IMR-90 (cell line): ENCODE data around the gene LRRC9. TPM values are rescaled to one million over a fixed set of nuclear protein-coding genes. Genes with fewer than 3 reads are reported as not detected.

Source experiments
- ATAC-seq: fragments of 200-7000 bp; cut with Tn5 transposase; 2 replicates; pipeline ENCODE4 v1.9.1; 2020; ENCODE audit warnings: low read depth, mild to moderate bottlenecking, moderate library complexity
- BruUV-seq: library from RNA; stranded (reverse); fragments of 400-500 nt; replicated peaks from 2 replicates; lab custom pipeline; 2021; lab: Mats Ljungman, UMichigan
- CTCF ChIA-PET: fragments of 300-600 bp; formaldehyde crosslinking; extraction: SDS; loops from one replicate; lab custom pipeline; 2021; ENCODE audit warnings: antibody characterized with exemption; lab: Yijun Ruan, JAX
- POLR2A ChIA-PET: fragments of 300-600 bp; sonication (Branson Sonifier 250); formaldehyde crosslinking; loops from one replicate; lab custom pipeline; 2022; ENCODE audit warnings: antibody characterized with exemption; ENCODE audit not compliant: unreplicated experiment; lab: Charles Lee
- DNase-seq: peaks from one replicate; pipeline ENCODE4 v3.0.0; 2013
- H2AFZ ChIP-seq: replicated peaks from 2 replicates; pipeline ENCODE3; 2013; ENCODE audit warnings: low read length, mild to moderate bottlenecking; ENCODE audit not compliant: poor library complexity
- H2AK5ac ChIP-seq: 2 replicates; pipeline ENCODE4 v1.6.1; 2013; ENCODE audit warnings: low read depth, low read length, inconsistent platforms
- H2AK9ac ChIP-seq: replicated peaks from 2 replicates; pipeline ENCODE3; 2013; ENCODE audit warnings: mild to moderate bottlenecking, low read depth, low read length, moderate library complexity; ENCODE audit not compliant: poor library complexity
- H2BK120ac ChIP-seq: 2 replicates; pipeline ENCODE4 v1.6.1; 2013; ENCODE audit warnings: low read depth, low read length, inconsistent platforms
- H2BK15ac ChIP-seq: 3 replicates; pipeline ENCODE4 v1.6.1; 2013; ENCODE audit warnings: low read depth, low read length, inconsistent platforms
- H2BK20ac ChIP-seq: 2 replicates; pipeline ENCODE4 v1.6.1; 2013; ENCODE audit warnings: low read depth, mild to moderate bottlenecking, inconsistent platforms, low read length, moderate library complexity
- H2BK5ac ChIP-seq: 2 replicates; pipeline ENCODE4 v1.6.1; 2013; ENCODE audit warnings: mild to moderate bottlenecking, low read depth, low read length, inconsistent platforms; ENCODE audit not compliant: poor library complexity, severe bottlenecking
- H3K14ac ChIP-seq: replicated peaks from 2 replicates; pipeline ENCODE4 v1.6.1; 2013; ENCODE audit warnings: low read depth, low read length, inconsistent platforms
- H3K18ac ChIP-seq: 2 replicates; pipeline ENCODE4 v1.6.1; 2013; ENCODE audit warnings: low read depth, low read length, control low read depth
- H3K23ac ChIP-seq: 2 replicates; pipeline ENCODE4 v1.6.1; 2013; ENCODE audit warnings: low read depth, low read length, inconsistent platforms
- H3K27ac ChIP-seq: 2 replicates; pipeline ENCODE4 v1.5.1; 2013; ENCODE audit warnings: mild to moderate bottlenecking, control low read depth, low read length; ENCODE audit not compliant: insufficient read depth
- H3K27me3 ChIP-seq: 2 replicates; pipeline ENCODE4 v1.6.1; 2013; ENCODE audit warnings: low read length; ENCODE audit not compliant: control insufficient read depth, insufficient read depth
- H3K36me3 ChIP-seq: 2 replicates; pipeline ENCODE4 v1.6.1; 2013; ENCODE audit warnings: low read length, mixed read lengths; ENCODE audit not compliant: control insufficient read depth, insufficient read depth
- H3K4ac ChIP-seq: 2 replicates; pipeline ENCODE4 v1.6.1; 2013; ENCODE audit warnings: low read depth, low read length, inconsistent platforms
- H3K4me1 ChIP-seq: 2 replicates; pipeline ENCODE4 v1.6.1; 2013; ENCODE audit warnings: low read length, mixed read lengths; ENCODE audit not compliant: control insufficient read depth, insufficient read depth
- H3K4me2 ChIP-seq: 2 replicates; pipeline ENCODE4 v1.6.1; 2013; ENCODE audit warnings: low read depth, mild to moderate bottlenecking, control low read depth, low read length, moderate library complexity
- H3K4me3 ChIP-seq: 2 replicates; pipeline ENCODE4 v1.5.1; 2013; ENCODE audit warnings: low read depth, mild to moderate bottlenecking, control low read depth, low read length, moderate library complexity; ENCODE audit not compliant: insufficient read depth
- H3K56ac ChIP-seq: 2 replicates; pipeline ENCODE4 v1.6.1; 2013; ENCODE audit warnings: low read length, inconsistent platforms; ENCODE audit not compliant: insufficient read depth; ENCODE audit errors: extremely low read depth
- H3K79me1 ChIP-seq, 2 experiments: 2 replicates each; pipeline ENCODE4 v1.6.1; 2013; ENCODE audit warnings: low read length in 2 of 2, inconsistent platforms in 1 of 2, low read depth in 1 of 2
- H3K9ac ChIP-seq: 2 replicates; pipeline ENCODE4 v1.6.1; 2013; ENCODE audit warnings: low read depth, low read length, control low read depth
- H3K9me1 ChIP-seq: 2 replicates; pipeline ENCODE4 v1.6.1; 2013; ENCODE audit warnings: low read length, inconsistent platforms; ENCODE audit not compliant: insufficient read depth
- H3K9me3 ChIP-seq: 2 replicates; pipeline ENCODE4 v1.6.1; 2013; ENCODE audit warnings: low read length; ENCODE audit not compliant: control insufficient read depth, insufficient read depth
- H4K20me1 ChIP-seq: 2 replicates; pipeline ENCODE4 v1.6.1; 2013; ENCODE audit warnings: low read length, inconsistent platforms; ENCODE audit not compliant: insufficient read depth
- H4K5ac ChIP-seq: 2 replicates; pipeline ENCODE4 v1.6.1; 2013; ENCODE audit warnings: mild to moderate bottlenecking, low read depth, low read length, control low read depth
- H4K8ac ChIP-seq, 2 experiments: 2 replicates each; pipeline ENCODE4 v1.6.1; 2013; ENCODE audit warnings: low read depth in 2 of 2, low read length in 2 of 2, control low read depth in 1 of 2, inconsistent platforms in 1 of 2
- H4K91ac ChIP-seq: 2 replicates; pipeline ENCODE4 v1.6.1; 2013; ENCODE audit warnings: low read depth, low read length, inconsistent platforms; ENCODE audit not compliant: insufficient read depth
- CEBPB ChIP-seq: IDR thresholded peaks from 2 replicates; pipeline ENCODE4 v1.6.1; 2012; ENCODE audit warnings: low read depth, low read length, improper control_type of control experiment
- WGBS, 2 experiments: methylation state at CpG; one replicate each; pipeline versions ENCODE4 v1.1.5 to v1.1.7; 2013; ENCODE audit warnings: missing lambda C conversion rate in 2 of 2; ENCODE audit not compliant: insufficient read length in 1 of 2; ENCODE audit errors: extremely low coverage in 2 of 2; 5-methylcytosine and 5-hydroxymethylcytosine counted together
- dilution Hi-C: fragments of 300-500 bp; cut with HindIII; formaldehyde crosslinking; loops from one replicate; pipeline ENCODE4 v1.14.3; 2018; ENCODE audit warnings: low sequenced_read_pairs; ENCODE audit not compliant: unreplicated experiment
- in situ Hi-C: fragments of 300-500 bp; cut with MboI; formaldehyde crosslinking; loops from 3 replicates; pipeline ENCODE4 v1.14.3; 2019; ENCODE audit warnings: low sequenced_read_pairs, inconsistent platforms, mixed read lengths
- intact Hi-C: fragments of 100-400 bp; cut with micrococcal nuclease; formaldehyde crosslinking; loops from 2 replicates; pipeline ENCODE4 v1.10.0; 2022
- polyA plus RNA-seq, 3 experiments: library from polyadenylated mRNA; depleted of rRNA; stranded (reverse); fragments of >200 nt; gene quantifications; 2 replicates each; pipeline ENCODE4 v1.2.3, GENCODE V29; 2012; ENCODE audit warnings: low replicate concordance in 1 of 3
- total RNA-seq: library from RNA; depleted of rRNA; stranded (reverse); fragments of >200 nt; gene quantifications from 2 replicates; pipeline ENCODE4 v1.2.3, GENCODE V29; 2012

LRRC9 gene
- total and polyA plus RNA-seq, 2 of the 4 experiments (the other 2 are of a cell fraction), result not detected

- no peak overlapping the region for H3K56ac ChIP-seq
- H4K5ac ChIP-seq, result no peak overlapping the region
- 0 out of 2 replicates have a peak, but pooled peaks cover 3% of the 10 kb centered on the region for H3K9me1 ChIP-seq
- H4K20me1 ChIP-seq, result no peaks in the 10 kb centered on the region
- H2BK5ac ChIP-seq, result no peak overlapping the region
- no peaks in the 10 kb centered on the region for H3K36me3 ChIP-seq
- no peak overlapping the region for H2BK15ac ChIP-seq
- no peak for ATAC-seq
- no peak overlapping the region for H3K4ac ChIP-seq
- no peak overlapping the region for H3K14ac ChIP-seq
- no peak overlapping the region for H2BK120ac ChIP-seq
- no peak overlapping the region for H2AFZ ChIP-seq
- H3K23ac ChIP-seq, result no peak overlapping the region
- ChIA-PET CTCF (interaction anchor here (1.6 kb wide), 1 partner anchor 80 kb away, joined by 5 read pairs; no protein-coding TSS in a partner anchor), POLR2A (no interaction called here)
- H3K9ac ChIP-seq, result no peak overlapping the region
- dilution Hi-C loops, result no loop called here
- in situ Hi-C loops, result loop anchor here (25.0 kb wide), 1 partner anchor 598 kb away; the partner anchor contains the start of genes JKAMP and L3HYPDH
- H2BK20ac ChIP-seq, result no peak overlapping the region
- no peak for TF ChIP-seq CEBPB
- H3K27me3 ChIP-seq, result no peaks in the 10 kb centered on the region
- H3K18ac ChIP-seq, result no peak overlapping the region
- H2AK5ac ChIP-seq, result no peak overlapping the region
- WGBS, 2 experiments, result no CpG with 5 or more reads among the region's 3 CpGs
- no TSS peak for BruUV-seq
- no peak for DNase-seq
- no peak overlapping the region for H3K27ac ChIP-seq
- H3K9me3 ChIP-seq, result no peaks in the 10 kb centered on the region
- H4K91ac ChIP-seq, result no peak overlapping the region
- H4K8ac ChIP-seq, result no peak overlapping the region
- H2AK9ac ChIP-seq, result no peak overlapping the region
- no peak overlapping the region for H3K4me2 ChIP-seq
- H3K4me3 ChIP-seq, result no peak overlapping the region
- 0 out of 2 replicates have a peak, but pooled peaks cover 2% of the 10 kb centered on the region for H3K4me1 ChIP-seq
- intact Hi-C loops, result no loop called here
- H3K79me1 ChIP-seq, result peaks cover 0 to 3% of the 10 kb centered on the region in 2 experiments; a peak in 2 of 4 replicates
Measured at GRCh38 chr14:60085693-60086092, 165.7 kb downstream of the LRRC9 start.
